Psoas muscle (tissue), 8 donors: Measurements from ENCODE around the gene ZBTB16. TPM values are rescaled to one million over a fixed set of nuclear protein-coding genes. Genes with fewer than 3 reads are reported as not detected.
A peak's percentile ranks its signal among the peaks of the same experiment; 100 is the strongest.

ENCODE experiments used
- ATAC-seq, 4 donors: fragments of 200-7000 bp; cut with Tn5 transposase; one replicate each; pipeline ENCODE4 v1.9.1; 2020; ENCODE audit warnings: moderate library complexity in 3 of 4, mild to moderate bottlenecking in 2 of 4
- DNase-seq, 2 donors: peaks; one replicate each; pipeline ENCODE4 v3.0.0-alpha.2; 2020
- H3K27ac ChIP-seq: fragments of 200-600 bp; one replicate; pipeline ENCODE4 v1.8.0; 2022
- H3K27me3 ChIP-seq, 3 donors: fragments of 200-600 bp in 1 of 3; one replicate each; pipeline versions ENCODE4 v1.6.1 to v1.8.0; 2013 to 2022; ENCODE audit warnings: low read length in 2 of 3, mild to moderate bottlenecking in 2 of 3, moderate library complexity in 1 of 3; ENCODE audit not compliant: insufficient read depth in 3 of 3
- H3K36me3 ChIP-seq, 2 donors: fragments of 200-600 bp in 1 of 2; one replicate each; pipeline versions ENCODE4 v1.6.1 to v1.8.0; 2013 to 2022; ENCODE audit warnings: low read depth in 1 of 2, mild to moderate bottlenecking in 1 of 2, moderate library complexity in 1 of 2; ENCODE audit not compliant: insufficient read depth in 1 of 2
- H3K4me1 ChIP-seq: fragments of 200-600 bp; one replicate; pipeline ENCODE4 v1.8.0; 2022
- H3K4me3 ChIP-seq: fragments of 200-600 bp; one replicate; pipeline ENCODE4 v1.8.0; 2022; ENCODE audit warnings: mild to moderate bottlenecking
- H3K9me3 ChIP-seq: fragments of 200-600 bp; one replicate; pipeline ENCODE4 v1.8.0; 2022
- CTCF ChIP-seq: fragments of 200-600 bp; IDR thresholded peaks from one replicate; pipeline ENCODE4 v1.8.0; 2022; ENCODE audit warnings: antibody characterized with exemption
- WGBS, 3 donors: extraction: QIAGEN DNeasy Blood & Tissue Kit; methylation state at CpG; one replicate each; pipeline versions ENCODE4 v1.1.6 to v1.1.7; 2013; 5-methylcytosine and 5-hydroxymethylcytosine counted together
- intact Hi-C, 2 donors: fragments of 100-400 bp; cut with DNase I; formaldehyde crosslinking; loops; one replicate each; pipeline versions ENCODE4 v1.11.0 to v1.14.2; 2022
- polyA plus RNA-seq, 3 donors: library from polyadenylated mRNA; stranded (reverse); fragments of 200-250 nt; gene quantifications; one replicate each; pipeline ENCODE4 v1.2.3, GENCODE V29; 2013
- total RNA-seq, 4 donors: library from RNA; stranded (reverse); fragmentation: NEBNext Ultra II Directional in 2 of 4; extraction: Animal tissue kit (Norgen Biotek cat#: 25700) in 2 of 4; gene quantifications; one replicate each; pipeline versions ENCODE4 v1.2.1 to v1.2.4, GENCODE V29; 2021 to 2023
- donor health status: healthy with polysubstance abuse.
- donor health status: DM: no; HTN: no; CAD: no; lungs with moderate emphysema.
- donor health status: Bipolar disorder and iron deficiency.
- donor health status: healthy.
- donor health status: DM: yes; HTN: yes; CAD: no.
- donor health status: DM: no; HTN: no; CAD: no.
- donor health status: DM: no; HTN: no; CAD: no.
- donor health status: DM: yes; HTN: yes; CAD: no.

ZBTB16 gene
- total and polyA plus RNA-seq, 7 donors: 11.7 to 299 (median 89.8) TPM

- TF ChIP-seq CTCF: peak; percentile 72
- H3K27me3 ChIP-seq: no peaks in the 10 kb centered on the region
- 47 to 63% (median 48%) methylated on average over 7 of the region's 7 CpGs for WGBS, 3 donors
- DNase-seq (peak; percentile 30 to 75), ATAC-seq (peak; percentile 31 to 66 (median 36))
- peaks cover 95% of the 10 kb centered on the region for H3K4me1 ChIP-seq
- H3K9me3 ChIP-seq: no peaks in the 10 kb centered on the region
- peak overlapping the region; percentile 42 for H3K4me3 ChIP-seq
- peak overlapping the region; percentile 99 for H3K27ac ChIP-seq
- intact Hi-C loops: loop anchor here in 1 of 2 donors (1.0 kb wide), 1 partner anchor 144 kb away; no protein-coding TSS in a partner anchor
- peaks cover 0 to 12% of the 10 kb centered on the region in 2 donors for H3K36me3 ChIP-seq
Measured at GRCh38 chr11:114180301-114181055, 121.0 kb downstream of the ZBTB16 start.

- WGBS, 3 donors: 58 to 96% (median 75%) methylated on average over 3 of the region's 3 CpGs
- no peak for TF ChIP-seq CTCF
- Histone ChIP-seq H3K27me3 (no peaks in the 10 kb centered on the region), H3K36me3 (peaks cover 0 to 19% of the 10 kb centered on the region in 2 donors), H3K4me1 (peaks cover 95% of the 10 kb centered on the region), H3K9me3 (no peaks in the 10 kb centered on the region), H3K27ac (peak overlapping the region; percentile 99), H3K4me3 (no peak overlapping the region)
- ATAC-seq: no peak
- DNase-seq: peak in 1 of 2 donors; percentile 51
- intact Hi-C loops: no loop called here
Measured at GRCh38 chr11:114181195-114181594, 121.7 kb downstream of the ZBTB16 start.

GRCh38 chr11:114181752-114182151 is 122.2 kb downstream of the ZBTB16 start:
- intact Hi-C loops: loop anchor here in 1 of 2 donors (2.0 kb wide), 1 partner anchor 15 kb away; no protein-coding TSS in a partner anchor
- H3K4me3 ChIP-seq: peak overlapping the region; percentile 1
- WGBS, 3 donors: 41 to 73% (median 42%) methylated on average over 8 of the region's 8 CpGs
- no peaks in the 10 kb centered on the region for H3K9me3 ChIP-seq
- DNase-seq (peak; percentile 26 to 72), ATAC-seq (peak in 1 of 4 donors; percentile 1)
- H3K36me3 ChIP-seq: peaks cover 0 to 24% of the 10 kb centered on the region in 2 donors
- no peak for TF ChIP-seq CTCF
- peak overlapping the region; percentile 99 for H3K27ac ChIP-seq
- H3K4me1 ChIP-seq: peaks cover 95% of the 10 kb centered on the region
- H3K27me3 ChIP-seq: no peaks in the 10 kb centered on the region

- Histone ChIP-seq H3K4me1 (peaks cover 91% of the 10 kb centered on the region), H3K27ac (peak overlapping the region; percentile 99), H3K27me3 (no peaks in the 10 kb centered on the region), H3K4me3 (peak overlapping the region; percentile 3), H3K36me3 (peaks cover 0 to 32% of the 10 kb centered on the region in 2 donors), H3K9me3 (no peaks in the 10 kb centered on the region)
- DNase-seq (peak in 1 of 2 donors; percentile 52), ATAC-seq (no peak)
- WGBS, 3 donors: 50 to 75% (median 51%) methylated on average over 11 of the region's 11 CpGs
- intact Hi-C loops: loop anchor here in 1 of 2 donors (2.0 kb wide), 1 partner anchor 14 kb away; no protein-coding TSS in a partner anchor
- TF ChIP-seq CTCF: no peak
Measured at GRCh38 chr11:114182471-114183043, 123.0 kb downstream of the ZBTB16 start.
